ENCODE results near the gene GPR137.

GPR137 gene

DNA sequence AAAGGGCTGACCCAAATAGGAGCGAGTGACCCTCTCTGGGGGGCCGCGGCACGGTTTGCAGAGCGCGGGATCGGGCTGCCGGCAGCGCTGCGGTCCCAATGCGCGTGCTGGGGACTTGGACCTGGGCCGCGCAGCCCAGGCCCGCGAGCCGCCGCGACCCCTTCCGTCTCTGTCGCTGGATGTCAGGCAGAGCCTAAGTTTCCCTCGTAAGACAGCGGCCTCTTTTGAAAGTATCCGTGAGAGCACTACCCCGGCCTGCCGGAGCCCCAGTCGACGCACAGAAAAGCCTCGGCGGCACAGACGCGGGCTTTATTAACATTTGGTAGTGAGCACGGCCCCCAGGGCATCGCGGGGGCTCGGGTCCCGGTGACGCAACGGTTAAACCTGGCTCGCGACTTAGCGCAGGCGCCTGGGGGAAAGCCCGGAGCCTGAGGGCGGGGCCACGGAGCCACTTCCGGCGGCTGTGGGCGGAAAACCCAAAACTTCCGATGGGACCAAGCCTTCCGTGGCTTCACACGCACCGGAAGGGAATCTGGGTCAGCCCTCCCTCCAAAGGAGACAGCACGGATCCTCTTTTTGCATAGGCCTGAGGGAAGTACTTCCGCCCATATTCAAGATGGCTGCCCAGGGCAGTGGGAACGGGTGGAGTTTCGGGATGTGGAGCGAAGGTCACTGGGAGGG lies 16.0 kb upstream of the GPR137 start:
- H3K4me3 ChIP-seq (ENCODE audit: low read length), result peak overlapping the region; percentile 59
- peak; percentile 100 for DNase-seq (ENCODE audit: low read depth)
- TF ChIP-seq, protein P1, sequence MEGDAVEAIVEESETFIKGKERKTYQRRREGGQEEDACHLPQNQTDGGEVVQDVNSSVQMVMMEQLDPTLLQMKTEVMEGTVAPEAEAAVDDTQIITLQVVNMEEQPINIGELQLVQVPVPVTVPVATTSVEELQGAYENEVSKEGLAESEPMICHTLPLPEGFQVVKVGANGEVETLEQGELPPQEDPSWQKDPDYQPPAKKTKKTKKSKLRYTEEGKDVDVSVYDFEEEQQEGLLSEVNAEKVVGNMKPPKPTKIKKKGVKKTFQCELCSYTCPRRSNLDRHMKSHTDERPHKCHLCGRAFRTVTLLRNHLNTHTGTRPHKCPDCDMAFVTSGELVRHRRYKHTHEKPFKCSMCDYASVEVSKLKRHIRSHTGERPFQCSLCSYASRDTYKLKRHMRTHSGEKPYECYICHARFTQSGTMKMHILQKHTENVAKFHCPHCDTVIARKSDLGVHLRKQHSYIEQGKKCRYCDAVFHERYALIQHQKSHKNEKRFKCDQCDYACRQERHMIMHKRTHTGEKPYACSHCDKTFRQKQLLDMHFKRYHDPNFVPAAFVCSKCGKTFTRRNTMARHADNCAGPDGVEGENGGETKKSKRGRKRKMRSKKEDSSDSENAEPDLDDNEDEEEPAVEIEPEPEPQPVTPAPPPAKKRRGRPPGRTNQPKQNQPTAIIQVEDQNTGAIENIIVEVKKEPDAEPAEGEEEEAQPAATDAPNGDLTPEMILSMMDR (IDR thresholded peaks at IDR 0.05; ENCODE audit: insufficient read depth, low read depth, low read length, missing control alignments), result peak; percentile 2

DNA sequence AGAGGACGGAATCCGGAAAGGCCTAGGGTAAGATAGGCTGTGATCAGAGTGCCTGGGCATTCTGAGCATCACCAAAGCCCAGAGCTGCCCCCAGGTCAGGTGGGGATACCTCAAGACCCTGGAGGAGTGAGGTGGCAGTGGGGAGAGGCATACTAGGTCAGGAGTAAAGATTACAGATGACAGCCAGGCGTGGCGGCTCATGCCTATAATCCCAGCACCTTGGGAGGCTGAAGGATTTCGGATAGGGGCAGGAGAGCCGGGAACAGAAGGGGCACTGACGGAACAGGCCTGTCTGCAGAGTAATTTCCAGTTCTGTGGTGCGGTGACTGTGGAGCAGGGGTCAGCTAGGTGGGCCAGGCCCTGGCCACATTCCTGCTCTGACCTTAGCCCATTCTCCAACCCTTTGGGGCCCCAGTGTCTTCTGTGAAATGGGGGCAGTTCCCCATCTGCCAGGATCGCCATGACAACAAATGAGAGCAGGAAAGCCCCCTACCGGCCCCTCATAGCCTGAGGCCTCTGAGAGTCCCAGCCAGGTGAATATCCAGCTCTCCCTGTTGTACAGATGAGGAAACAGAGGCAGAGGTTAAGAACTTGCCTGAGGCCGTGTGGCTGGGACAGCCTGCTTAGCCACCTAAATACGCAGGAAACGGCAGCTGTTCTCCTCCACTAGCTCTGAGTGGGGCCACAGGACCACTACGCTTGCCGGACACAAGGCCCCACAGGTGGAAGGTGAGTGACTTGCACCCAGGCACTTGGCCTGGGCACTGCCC lies 10.4 kb upstream of the GPR137 start:
- H3K4me3 ChIP-seq (ENCODE audit: low read length), result no peak overlapping the region
- no peak for DNase-seq (ENCODE audit: low read depth)
- TF ChIP-seq, protein P1 (IDR thresholded peaks at IDR 0.05; ENCODE audit: insufficient read depth, low read depth, low read length, missing control alignments), result no peak

DNA sequence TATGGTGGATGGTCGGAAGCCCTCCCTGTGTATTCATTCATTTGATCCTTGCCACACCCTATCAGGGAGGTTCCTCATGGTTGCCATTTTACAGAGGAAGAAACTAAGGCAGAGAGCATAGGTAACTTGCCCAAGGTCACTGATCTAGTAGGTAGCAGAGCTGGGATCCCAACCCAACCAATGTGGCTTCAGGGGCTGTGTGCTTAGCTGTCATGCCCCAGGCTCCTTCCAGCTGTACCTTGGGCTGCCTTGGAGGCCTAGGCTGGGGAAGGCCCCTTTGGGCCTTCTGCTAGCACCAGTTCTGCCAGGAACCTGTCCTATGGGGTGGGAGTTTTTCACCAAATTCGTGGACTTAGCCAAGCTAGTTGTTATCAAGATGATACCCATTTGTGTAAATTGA lies 9.8 kb upstream of the GPR137 start:
- TF ChIP-seq, protein P1 (IDR thresholded peaks at IDR 0.05; ENCODE audit: insufficient read depth, low read depth, low read length, missing control alignments), result no peak
- no peak overlapping the region for H3K4me3 ChIP-seq (ENCODE audit: low read length)
- no peak for DNase-seq (ENCODE audit: low read depth)

DNA sequence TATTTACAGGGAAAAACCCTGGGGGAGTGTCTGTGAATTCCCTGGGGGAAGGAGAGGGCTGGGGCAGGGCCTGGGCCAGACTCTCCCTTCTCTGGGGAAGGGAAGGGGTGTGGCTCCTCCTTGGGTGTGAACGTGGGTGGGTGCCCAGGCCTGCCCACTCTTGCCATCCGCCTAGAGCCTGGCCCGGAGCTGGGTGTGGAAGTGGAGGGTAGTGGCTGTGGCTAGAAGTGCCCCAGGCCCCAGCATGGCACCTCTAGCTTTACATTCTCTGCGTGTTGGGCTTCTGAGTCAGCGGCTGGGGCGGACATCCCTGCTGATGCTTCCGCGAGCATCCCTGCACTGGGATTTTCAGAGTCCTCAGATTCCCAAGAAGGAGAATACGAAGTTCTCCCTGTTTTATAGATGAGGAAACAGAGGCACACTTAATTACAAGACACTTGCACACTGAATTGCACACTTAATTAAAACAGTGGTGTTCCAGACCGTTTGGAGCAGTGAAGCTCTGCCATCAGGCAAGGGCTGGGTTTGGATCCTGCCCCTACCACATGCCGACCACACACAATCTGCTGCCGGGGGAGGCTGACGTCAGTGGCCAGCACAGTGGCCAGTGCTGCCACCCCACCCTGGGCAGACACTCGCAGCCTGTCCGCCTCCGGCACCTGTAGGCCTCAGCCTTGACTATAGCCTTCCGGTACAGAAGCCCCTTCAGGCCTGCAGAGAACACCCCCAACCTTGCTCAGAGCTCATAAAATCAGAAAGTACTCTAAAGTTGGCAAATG lies 8.8 kb upstream of the GPR137 start:
- peak; percentile 96 for DNase-seq (ENCODE audit: low read depth)
- H3K4me3 ChIP-seq (ENCODE audit: low read length), result no peak overlapping the region
- TF ChIP-seq, protein P1 (IDR thresholded peaks at IDR 0.05; ENCODE audit: insufficient read depth, low read depth, low read length, missing control alignments), result no peak

DNA sequence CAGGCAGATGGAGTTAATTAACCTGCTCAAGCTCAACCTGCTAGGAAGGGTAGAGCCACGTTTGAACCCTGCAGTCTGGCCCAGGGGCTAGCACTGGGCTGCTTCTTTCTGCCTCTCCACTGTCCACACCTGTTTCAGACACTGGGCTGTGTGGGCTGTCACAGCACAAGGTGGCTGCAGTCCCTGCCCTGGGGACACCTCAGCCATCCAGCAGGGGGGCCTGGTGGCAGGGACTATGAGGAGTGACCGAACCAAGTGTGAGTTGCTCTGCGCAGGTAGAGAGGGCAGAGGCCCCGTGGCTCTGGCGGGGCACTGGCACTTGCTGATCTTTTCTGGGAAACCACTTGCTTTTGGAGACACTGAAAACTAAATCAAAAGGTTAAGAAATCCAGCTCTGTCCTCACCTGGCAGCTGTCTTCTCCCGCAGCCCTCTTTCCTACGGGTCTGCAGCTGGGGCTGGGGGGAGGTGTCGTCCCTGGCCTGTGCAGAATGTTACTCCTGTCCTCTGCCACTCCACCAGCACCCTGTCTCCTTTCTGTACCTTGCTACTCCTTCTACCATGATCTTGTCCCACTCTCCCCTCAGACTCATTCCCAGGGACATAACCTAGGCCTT lies 7.0 kb upstream of the GPR137 start:
- H3K4me3 ChIP-seq (ENCODE audit: low read length), result no peak overlapping the region
- TF ChIP-seq, protein P1 (IDR thresholded peaks at IDR 0.05; ENCODE audit: insufficient read depth, low read depth, low read length, missing control alignments), result no peak
- DNase-seq (ENCODE audit: low read depth), result no peak

DNA sequence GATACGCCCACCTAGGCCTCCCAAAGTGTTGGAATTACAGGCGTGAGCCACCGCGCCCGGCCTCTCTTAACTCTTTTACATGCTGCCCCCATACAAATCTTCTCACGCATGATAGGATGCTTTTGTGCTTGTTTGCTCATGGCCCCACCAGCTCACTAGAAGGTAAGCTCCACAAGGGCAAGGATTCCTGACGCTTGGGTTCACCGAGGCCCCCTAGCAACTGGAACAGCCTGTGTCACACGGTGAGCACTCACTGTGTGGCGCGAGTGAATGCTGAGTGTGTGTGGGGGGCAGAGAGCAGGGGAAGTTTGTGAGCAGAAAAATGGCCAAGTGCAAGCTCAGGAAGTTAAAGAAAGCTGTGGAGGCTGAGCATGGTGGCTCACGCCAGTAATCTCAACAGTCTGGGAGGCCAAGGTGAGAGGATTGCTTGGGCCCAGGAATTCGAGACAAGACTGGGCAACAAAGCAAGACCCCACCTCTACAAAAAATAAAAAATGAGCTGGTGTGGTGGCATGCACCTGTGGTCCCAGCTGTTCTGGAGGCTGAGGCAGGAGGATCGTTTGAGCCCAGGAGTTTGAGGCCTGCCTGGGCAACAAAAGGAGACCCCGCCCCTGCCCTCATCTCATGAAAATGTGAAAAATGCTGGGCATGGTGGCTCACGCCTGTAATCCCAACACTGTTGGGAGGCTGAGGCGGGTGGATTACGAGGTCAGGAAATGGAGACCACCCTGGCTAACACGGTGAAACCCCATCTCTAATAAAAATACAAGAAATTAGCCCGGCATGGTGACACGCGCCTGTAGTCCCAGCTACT lies 3.5 kb upstream of the GPR137 start:
- TF ChIP-seq, protein P1 (IDR thresholded peaks at IDR 0.05; ENCODE audit: insufficient read depth, low read depth, low read length, missing control alignments), result no peak
- DNase-seq (ENCODE audit: low read depth), result no peak

More for the DNA sequence above, 3.5 kb upstream of the GPR137 start:
- H3K4me3 ChIP-seq (ENCODE audit: low read length), result no peak overlapping the region
